Mesothelial cell of epicardium (in vitro differentiated cells): Measurements from ENCODE around the gene CD5L. TPM values are rescaled to one million over a fixed set of nuclear protein-coding genes. Genes with fewer than 3 reads are reported as not detected.

Experiments
- DNase-seq, 2 experiments: peaks; one replicate each; pipeline ENCODE4 v3.0.0; 2021; ENCODE audit warnings: low spot score in 2 of 2; ENCODE audit not compliant: unreplicated experiment in 2 of 2
- H3K27ac Mint-ChIP-seq: 2 replicates; pipeline ENCODE4 v1.8.0; 2021; ENCODE audit warnings: mixed read lengths
- H3K27me3 Mint-ChIP-seq: 2 replicates; pipeline ENCODE4 v1.8.0; 2021; ENCODE audit warnings: low read depth, mixed read lengths
- H3K36me3 Mint-ChIP-seq: 2 replicates; pipeline ENCODE4 v1.8.0; 2021; ENCODE audit warnings: mixed read lengths
- H3K4me1 Mint-ChIP-seq: 2 replicates; pipeline ENCODE4 v1.8.0; 2021; ENCODE audit warnings: mixed read lengths
- H3K4me3 Mint-ChIP-seq: 2 replicates; pipeline ENCODE4 v1.8.0; 2021; ENCODE audit warnings: mild to moderate bottlenecking, moderate library complexity, mixed read lengths
- H3K9me3 Mint-ChIP-seq: 2 replicates; pipeline ENCODE4 v1.8.0; 2021; ENCODE audit warnings: mixed read lengths
- total RNA-seq: library from RNA; stranded (reverse); gene quantifications from 3 replicates; pipeline ENCODE4 v1.2.1, GENCODE V29; 2021
- TF ChIP-seq, protein P1 (sequence below): fragments of 200-600 bp; sonication (generic); IDR thresholded peaks from one replicate; pipeline ENCODE4 v1.5.0; 2021; ENCODE audit warnings: antibody characterized with exemption; ENCODE audit not compliant: unreplicated experiment

The CD5L gene
- total RNA-seq, 1 donor from 2014 or later: not detected

DNA sequence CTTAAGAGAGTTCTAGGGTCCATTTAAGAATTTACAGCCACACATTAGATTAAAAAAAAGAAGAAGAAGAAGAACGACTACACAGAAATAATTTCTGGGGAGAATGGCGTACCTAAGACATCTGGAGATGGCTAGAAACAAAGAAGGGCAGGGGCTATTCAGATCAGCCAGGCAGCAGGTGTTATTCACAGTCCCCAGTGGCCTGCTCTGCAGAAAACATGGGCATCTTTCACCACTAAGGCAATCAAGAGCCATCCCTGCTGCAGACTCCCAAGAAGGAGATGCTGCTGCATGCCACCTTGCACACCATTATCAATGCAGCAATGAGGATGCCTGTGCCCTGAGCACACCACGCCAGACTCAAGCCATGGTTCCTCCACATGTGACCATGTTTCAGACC lies 56.8 kb downstream of the CD5L start:
- no peak overlapping the region for H3K4me3 Mint-ChIP-seq
- no peaks in the 10 kb centered on the region for H3K36me3 Mint-ChIP-seq
- DNase-seq: no peak
- no peaks in the 10 kb centered on the region for H3K4me1 Mint-ChIP-seq
- H3K27me3 Mint-ChIP-seq: peaks cover 7% of the 10 kb centered on the region
- H3K9me3 Mint-ChIP-seq: peaks cover 3% of the 10 kb centered on the region
- TF ChIP-seq, protein P1, sequence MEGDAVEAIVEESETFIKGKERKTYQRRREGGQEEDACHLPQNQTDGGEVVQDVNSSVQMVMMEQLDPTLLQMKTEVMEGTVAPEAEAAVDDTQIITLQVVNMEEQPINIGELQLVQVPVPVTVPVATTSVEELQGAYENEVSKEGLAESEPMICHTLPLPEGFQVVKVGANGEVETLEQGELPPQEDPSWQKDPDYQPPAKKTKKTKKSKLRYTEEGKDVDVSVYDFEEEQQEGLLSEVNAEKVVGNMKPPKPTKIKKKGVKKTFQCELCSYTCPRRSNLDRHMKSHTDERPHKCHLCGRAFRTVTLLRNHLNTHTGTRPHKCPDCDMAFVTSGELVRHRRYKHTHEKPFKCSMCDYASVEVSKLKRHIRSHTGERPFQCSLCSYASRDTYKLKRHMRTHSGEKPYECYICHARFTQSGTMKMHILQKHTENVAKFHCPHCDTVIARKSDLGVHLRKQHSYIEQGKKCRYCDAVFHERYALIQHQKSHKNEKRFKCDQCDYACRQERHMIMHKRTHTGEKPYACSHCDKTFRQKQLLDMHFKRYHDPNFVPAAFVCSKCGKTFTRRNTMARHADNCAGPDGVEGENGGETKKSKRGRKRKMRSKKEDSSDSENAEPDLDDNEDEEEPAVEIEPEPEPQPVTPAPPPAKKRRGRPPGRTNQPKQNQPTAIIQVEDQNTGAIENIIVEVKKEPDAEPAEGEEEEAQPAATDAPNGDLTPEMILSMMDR: no peak
- H3K27ac Mint-ChIP-seq: no peak overlapping the region

DNA sequence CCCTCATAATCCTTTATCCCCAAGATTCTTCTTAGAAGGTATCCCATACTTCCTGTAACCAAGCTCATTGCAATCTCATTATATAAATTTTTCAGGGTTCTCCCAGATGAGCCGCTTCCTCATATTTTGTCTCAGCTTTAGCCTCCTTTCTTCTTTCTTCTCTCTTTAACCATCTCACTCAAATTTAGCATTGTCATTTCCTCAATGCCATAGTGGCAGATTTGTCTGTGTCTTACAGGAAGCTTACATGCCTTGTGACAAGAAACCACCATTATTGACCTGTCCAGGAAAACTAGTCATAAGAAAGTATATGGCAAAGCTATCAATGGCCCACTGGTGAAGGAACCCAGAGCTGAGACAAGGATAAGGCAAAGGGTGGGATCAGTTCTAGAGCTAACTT lies 58.7 kb downstream of the CD5L start:
- Mint-ChIP-seq H3K27ac (no peak overlapping the region), H3K9me3 (peaks cover 2% of the 10 kb centered on the region), H3K27me3 (peaks cover 7% of the 10 kb centered on the region), H3K4me3 (no peak overlapping the region), H3K36me3 (no peaks in the 10 kb centered on the region), H3K4me1 (no peaks in the 10 kb centered on the region)
- DNase-seq: no peak
- TF ChIP-seq, protein P1: no peak

DNA sequence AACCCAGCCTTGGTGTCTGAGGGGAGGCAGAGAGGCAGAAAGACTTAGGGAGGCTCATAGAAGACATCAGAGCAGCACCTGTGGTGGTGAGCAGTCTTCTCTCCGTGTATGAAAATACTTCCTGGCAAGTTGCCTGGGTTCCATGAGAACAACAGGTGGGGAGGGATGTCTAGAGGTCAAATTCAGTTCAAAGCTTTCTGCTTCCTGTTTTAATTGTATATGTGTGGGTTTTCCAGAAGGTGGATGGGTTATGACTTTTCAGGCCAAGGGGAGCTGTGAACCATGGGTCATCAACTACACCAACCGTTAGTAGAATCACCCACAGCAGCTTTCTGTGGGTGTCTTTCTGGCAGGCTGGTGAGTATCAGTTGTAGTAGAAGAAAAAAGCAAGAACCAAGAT lies 60.6 kb downstream of the CD5L start:
- Mint-ChIP-seq H3K4me1 (no peaks in the 10 kb centered on the region), H3K27me3 (peaks cover 8% of the 10 kb centered on the region), H3K9me3 (no peaks in the 10 kb centered on the region), H3K36me3 (no peaks in the 10 kb centered on the region), H3K4me3 (no peak overlapping the region), H3K27ac (no peak overlapping the region)
- DNase-seq: no peak
- TF ChIP-seq, protein P1: no peak

Other genes starting within 250 kb of the CD5L start
- 0.18 TPM in 1 of 3 replicates, not detected in the others for gene FCRL4, start 243.7 kb downstream of the CD5L start, total RNA-seq
- gene FCRL3, start 141.0 kb downstream of the CD5L start, total RNA-seq: not detected in 3 replicates
- gene FCRL2, start 64.7 kb downstream of the CD5L start, total RNA-seq: not detected in 3 replicates
- gene FCRL1, start 21.7 kb downstream of the CD5L start, total RNA-seq: not detected in 3 replicates
- 178 to 189 TPM (median 180 TPM) in 3 replicates for gene KIRREL1, start 151.8 kb upstream of the CD5L start, total RNA-seq